Sigmoid colon (tissue), 4 donors: ENCODE results near the gene HELZ.

ENCODE experiments used
- CTCF ChIP-seq, 4 experiments: fragments of 450-650 bp in 3 of 4; fragments of 200-600 bp in 1 of 4; IDR thresholded peaks; one replicate each; pipeline ENCODE4 v1.5.1; 2016 to 2019; ENCODE audit warnings: antibody characterized with exemption in 4 of 4, mild to moderate bottlenecking in 3 of 4, moderate library complexity in 2 of 4
- EP300 ChIP-seq, 4 donors: sonication (generic); formaldehyde crosslinking; IDR thresholded peaks; one replicate each; pipeline ENCODE4 v1.6.1; 2017; ENCODE audit warnings: antibody characterized with exemption in 4 of 4
- POLR2A ChIP-seq, 2 donors: fragments of 450-650 bp; IDR thresholded peaks; one replicate each; pipeline ENCODE4 v1.6.1; 2016; ENCODE audit warnings: antibody characterized with exemption in 2 of 2, mild to moderate bottlenecking in 2 of 2, moderate library complexity in 2 of 2
- POLR2AphosphoS5 ChIP-seq, 4 donors: sonication (generic); formaldehyde crosslinking; IDR thresholded peaks; one replicate each; pipeline ENCODE4 v1.6.1; 2017; ENCODE audit warnings: antibody characterized with exemption in 4 of 4

GRCh38 chr17:67272312-67273047 lies 27.5 kb upstream of the HELZ start:
- TF ChIP-seq POLR2AphosphoS5 (IDR thresholded peaks at IDR 0.05) (no peak), CTCF (IDR thresholded peaks at IDR 0.05) (no peak), EP300 (IDR thresholded peaks at IDR 0.05) (no peak), POLR2A (IDR thresholded peaks at IDR 0.05) (no peak)
